LoVo (cell line): ENCODE results near the gene ODAD4.
"Not testable (repeated sequence)": the region's sequence is repeated elsewhere in the genome, so short reads cannot be mapped to it uniquely, and the experiment has no call there.

ENCODE experiments used
- DNase-seq: peaks from one replicate; pipeline ENCODE4 v3.0.0-alpha.2; 2016; ENCODE audit warnings: low spot score

Gene ODAD4

DNA sequence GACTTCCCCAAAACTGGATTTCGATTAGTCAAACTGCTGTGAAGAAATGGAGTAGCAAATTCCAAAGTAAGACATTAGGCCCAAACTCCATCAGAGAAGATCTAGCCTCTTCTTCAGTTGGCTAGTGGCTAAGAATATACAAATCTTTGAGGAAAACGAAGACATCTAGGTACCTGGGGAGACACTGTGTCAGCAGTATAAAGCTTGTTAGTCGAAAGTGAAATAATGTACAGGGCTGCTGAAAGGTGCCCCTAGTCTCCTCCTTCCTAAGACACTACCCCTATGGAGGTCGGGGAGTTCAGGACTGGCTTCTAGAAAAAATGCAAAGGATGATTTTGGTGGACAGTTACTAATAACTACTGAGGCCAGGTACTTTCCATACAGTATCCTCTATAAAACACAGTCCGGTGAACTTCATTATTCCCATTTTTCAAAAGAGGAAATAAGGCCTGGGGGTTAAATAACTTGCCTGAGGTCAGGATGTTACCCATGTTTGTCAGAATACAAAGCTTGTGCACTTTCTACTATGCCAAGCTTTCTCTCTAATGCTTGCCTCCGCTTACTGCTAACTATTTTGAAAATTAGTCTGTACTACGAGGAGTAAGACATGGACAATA lies 71.9 kb downstream of the ODAD4 start:
- no peak for DNase-seq

DNA sequence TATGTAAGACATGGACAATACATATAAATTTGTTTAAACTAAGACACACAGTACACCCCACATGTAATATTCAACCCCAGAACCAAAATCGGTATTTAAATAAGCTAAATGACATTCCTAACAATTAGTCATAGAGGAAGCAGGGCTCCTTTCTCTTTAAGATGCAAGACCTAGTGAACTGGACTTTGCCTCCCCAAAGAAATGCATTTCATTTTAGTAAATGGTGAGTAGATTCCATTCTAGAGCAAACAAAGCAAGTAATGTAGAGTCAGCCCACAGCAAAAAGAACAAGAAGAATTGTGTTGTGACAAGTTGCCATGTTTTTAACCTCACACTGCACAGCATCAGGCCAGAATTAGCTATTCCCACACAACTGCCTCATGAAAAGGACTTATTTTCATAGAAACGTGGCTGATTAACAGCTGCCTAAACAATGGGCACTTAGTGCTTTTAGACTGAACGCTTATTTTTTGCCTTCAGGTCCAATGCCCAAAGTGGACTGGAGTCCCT lies 72.4 kb downstream of the ODAD4 start:
- peak; percentile 30 for DNase-seq

DNA sequence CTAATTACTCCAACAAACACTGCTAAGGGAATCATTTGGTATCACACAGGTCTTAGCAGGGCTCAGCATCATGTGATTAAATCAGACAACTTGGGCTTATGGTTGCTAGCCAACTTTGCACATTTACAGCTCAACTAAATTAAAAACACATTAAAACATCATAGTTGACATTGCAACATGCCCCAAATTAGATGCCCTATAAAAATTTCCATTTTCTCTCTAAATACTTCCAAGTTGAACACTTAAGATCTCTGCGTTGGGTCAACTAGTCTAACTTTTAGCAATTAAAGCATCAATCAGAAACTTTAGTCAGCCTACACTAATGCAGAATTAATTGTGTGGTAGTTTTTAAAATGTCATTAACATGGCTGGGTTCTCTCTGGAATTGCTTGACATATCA lies 74.7 kb downstream of the ODAD4 start:
- DNase-seq: no peak

DNA sequence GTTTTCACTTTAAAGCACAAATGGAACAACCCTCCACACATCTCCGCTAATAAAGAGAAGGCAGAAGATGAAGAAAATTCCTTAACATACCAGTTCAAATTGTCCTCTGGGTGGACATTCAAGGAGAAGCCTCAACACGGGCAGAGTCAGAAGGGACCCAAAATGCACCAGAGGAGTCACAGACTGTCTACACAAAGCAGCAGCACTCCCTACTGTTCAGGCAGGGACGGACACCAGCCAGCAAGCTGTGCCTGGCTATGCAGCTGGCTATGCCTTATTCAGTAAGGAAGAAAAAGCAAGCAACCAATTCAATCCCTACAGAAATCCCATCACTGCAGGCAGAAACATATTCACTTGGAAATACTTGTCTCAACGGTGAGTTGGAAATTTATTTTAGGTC lies 78.8 kb downstream of the ODAD4 start:
- DNase-seq: no peak

DNA sequence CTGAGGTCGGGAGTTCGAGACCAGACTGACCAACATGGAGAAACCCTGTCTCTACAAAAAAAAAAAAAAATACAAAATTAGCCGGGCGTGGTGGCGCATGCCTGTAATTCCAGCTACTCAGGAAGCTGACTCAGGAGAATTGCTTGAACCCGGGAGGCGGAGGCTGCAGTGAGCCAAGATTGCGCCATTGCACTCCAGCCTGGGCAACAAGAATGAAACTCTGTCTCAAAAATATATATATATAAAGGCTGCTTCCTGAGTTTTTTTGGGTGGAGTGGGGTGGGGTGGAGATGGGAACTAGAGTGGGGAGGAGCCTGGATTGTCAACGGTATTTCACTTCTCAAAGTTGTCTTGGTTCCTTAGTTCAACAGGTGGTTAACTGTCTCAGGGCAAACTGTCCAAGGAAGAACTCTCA lies 79.9 kb downstream of the ODAD4 start:
- not testable (repeated sequence) for DNase-seq

DNA sequence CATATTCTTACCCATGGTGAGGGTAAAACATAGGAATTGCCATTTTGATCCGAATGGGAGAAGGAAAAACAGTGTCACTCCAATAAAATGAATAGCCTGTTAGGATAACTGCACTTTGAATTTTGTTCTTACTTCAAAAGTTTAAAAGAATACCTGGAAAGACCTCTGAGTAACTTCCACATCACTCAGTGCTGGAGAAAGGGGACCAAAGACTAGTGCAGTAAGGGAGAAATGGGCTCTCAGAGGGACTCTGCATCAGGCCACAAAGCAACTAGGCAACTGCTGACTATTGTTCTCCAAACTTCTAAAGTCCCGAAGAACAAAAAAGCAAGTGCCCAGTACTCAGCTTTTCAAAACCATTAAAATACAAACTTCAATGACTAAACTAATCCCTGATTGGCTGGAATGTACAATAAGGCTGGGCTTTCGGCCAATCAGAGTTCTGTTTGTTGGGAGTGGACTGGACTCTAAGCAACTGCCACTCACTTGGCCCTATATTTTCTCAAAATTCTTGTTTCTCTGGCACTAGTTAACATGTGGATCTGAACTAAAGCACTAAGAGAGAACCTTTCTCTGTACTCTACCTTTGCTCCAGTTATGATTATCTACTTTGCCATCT lies 80.6 kb downstream of the ODAD4 start:
- DNase-seq: no peak

DNA sequence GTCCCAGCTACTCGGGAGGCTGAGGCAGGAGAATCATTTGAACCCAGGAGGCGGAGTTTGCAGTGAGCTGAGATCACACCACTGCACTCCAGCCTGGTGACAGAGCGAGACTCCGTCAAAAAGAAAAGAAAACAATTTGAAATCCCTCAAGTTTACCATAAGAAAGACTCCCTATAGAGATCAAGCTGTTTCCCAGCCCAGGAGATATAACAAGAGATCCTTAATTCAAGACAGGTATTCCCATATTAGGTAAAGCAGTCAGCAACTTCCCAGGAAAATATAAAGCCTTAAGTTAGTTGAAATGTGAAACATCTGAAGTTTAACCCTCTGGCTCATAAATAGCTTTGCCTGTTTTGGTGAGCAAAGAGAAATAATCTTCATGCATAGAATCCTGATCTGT lies 81.9 kb downstream of the ODAD4 start:
- DNase-seq: not testable (repeated sequence)

DNA sequence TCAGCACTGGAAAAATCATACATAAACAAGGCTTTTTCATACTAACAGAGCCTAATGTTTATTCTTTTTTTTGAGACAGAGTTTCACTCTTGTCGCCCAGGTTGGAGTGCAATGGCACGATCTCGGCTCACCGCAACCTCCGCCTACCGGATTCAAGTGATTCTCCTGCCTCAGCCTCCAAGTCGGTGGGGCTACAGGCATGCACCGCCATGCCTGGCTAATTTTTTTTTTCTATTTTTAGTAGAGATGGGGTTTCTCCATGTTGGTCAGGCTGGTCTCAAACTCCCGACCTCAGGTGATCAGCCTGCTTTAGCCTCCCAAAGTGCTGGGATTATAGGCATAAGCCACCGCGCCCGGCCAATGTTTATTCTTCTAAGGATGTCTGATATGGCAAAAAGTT lies 83.3 kb downstream of the ODAD4 start:
- DNase-seq: not testable (repeated sequence)
